ENCODE data around the gene ZCCHC14. TPM values are rescaled to one million over a fixed set of nuclear protein-coding genes. Genes with fewer than 3 reads are reported as not detected.

Gene ZCCHC14
- total and polyA plus RNA-seq, 2 of the 13 experiments (the other 11 are each of a cell fraction or from before 2014, with no cell fraction given): 12.4 to 12.5 TPM

GRCh38 chr16:87387942-87388817, 104.6 kb downstream of the ZCCHC14 start (continued):
- TF ChIP-seq, protein P1, sequence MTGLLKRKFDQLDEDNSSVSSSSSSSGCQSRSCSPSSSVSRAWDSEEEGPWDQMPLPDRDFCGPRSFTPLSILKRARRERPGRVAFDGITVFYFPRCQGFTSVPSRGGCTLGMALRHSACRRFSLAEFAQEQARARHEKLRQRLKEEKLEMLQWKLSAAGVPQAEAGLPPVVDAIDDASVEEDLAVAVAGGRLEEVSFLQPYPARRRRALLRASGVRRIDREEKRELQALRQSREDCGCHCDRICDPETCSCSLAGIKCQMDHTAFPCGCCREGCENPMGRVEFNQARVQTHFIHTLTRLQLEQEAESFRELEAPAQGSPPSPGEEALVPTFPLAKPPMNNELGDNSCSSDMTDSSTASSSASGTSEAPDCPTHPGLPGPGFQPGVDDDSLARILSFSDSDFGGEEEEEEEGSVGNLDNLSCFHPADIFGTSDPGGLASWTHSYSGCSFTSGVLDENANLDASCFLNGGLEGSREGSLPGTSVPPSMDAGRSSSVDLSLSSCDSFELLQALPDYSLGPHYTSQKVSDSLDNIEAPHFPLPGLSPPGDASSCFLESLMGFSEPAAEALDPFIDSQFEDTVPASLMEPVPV (CRISPR knock-in tag; IDR thresholded peaks at IDR 0.05): peak; percentile 73; the same call in 1 of the 2 replicates
- TF ChIP-seq NFYC (CRISPR knock-in tag; IDR thresholded peaks at IDR 0.05) (peak; percentile 99), ZNF577 (CRISPR knock-in tag; IDR thresholded peaks at IDR 0.05; ENCODE audit: borderline replicate concordance, low read depth) (no peak), TBX2 (CRISPR knock-in tag; IDR thresholded peaks at IDR 0.05; ENCODE audit: borderline replicate concordance) (peak; percentile 84), MAX (IDR thresholded peaks at IDR 0.05) (peak; percentile 87), ZNF781 (CRISPR knock-in tag; IDR thresholded peaks at IDR 0.05; ENCODE audit: borderline replicate concordance, not compliant biosample characterization) (peak; percentile 49), HMG20A (CRISPR knock-in tag; IDR thresholded peaks at IDR 0.05; ENCODE audit: borderline replicate concordance) (peak; percentile 89), CEBPB (IDR thresholded peaks at IDR 0.05; ENCODE audit: borderline replicate concordance, low read depth, low read length) (peak; percentile 100), ZNF567 (CRISPR knock-in tag; IDR thresholded peaks at IDR 0.05; ENCODE audit: borderline replicate concordance) (peak; percentile 82; the same call in 1 of the 2 replicates), ZNF564 (CRISPR knock-in tag; IDR thresholded peaks at IDR 0.05) (no peak), MEF2D (CRISPR knock-in tag; IDR thresholded peaks at IDR 0.05) (peak; percentile 96), FOXA3 (CRISPR knock-in tag; IDR thresholded peaks at IDR 0.05) (peak; percentile 97), NR3C1 (CRISPR knock-in tag; IDR thresholded peaks at IDR 0.05) (no peak), KAT8 (CRISPR knock-in tag; IDR thresholded peaks at IDR 0.05) (peak; percentile 93), RFX5 (IDR thresholded peaks at IDR 0.05; ENCODE audit: low read depth, low read length) (peak; percentile 65), ZSCAN30 (CRISPR knock-in tag; IDR thresholded peaks at IDR 0.05) (peak; percentile 81; the same call in 1 of the 2 replicates), SETDB1 (CRISPR knock-in tag; IDR thresholded peaks at IDR 0.05; ENCODE audit: borderline replicate concordance) (no peak), ZNF143 (CRISPR knock-in tag; IDR thresholded peaks at IDR 0.05) (peak; percentile 49; the same call in 1 of the 2 replicates), HNF4G (IDR thresholded peaks at IDR 0.05; ENCODE audit: borderline replicate concordance, low read depth, low read length) (peak; percentile 41; the same call in 1 of the 2 replicates), HNF4G (CRISPR knock-in tag; IDR thresholded peaks at IDR 0.05; ENCODE audit: borderline replicate concordance, low read depth) (no peak), ZNF234 (CRISPR knock-in tag; conservative IDR thresholded peaks at IDR 0.05) (0 out of 2 replicates have a peak, but pooled peaks have one; percentile 17), XBP1 (CRISPR knock-in tag; IDR thresholded peaks at IDR 0.05) (no peak; the same call in 1 of the 2 replicates)
- TF ChIP-seq, protein P2, sequence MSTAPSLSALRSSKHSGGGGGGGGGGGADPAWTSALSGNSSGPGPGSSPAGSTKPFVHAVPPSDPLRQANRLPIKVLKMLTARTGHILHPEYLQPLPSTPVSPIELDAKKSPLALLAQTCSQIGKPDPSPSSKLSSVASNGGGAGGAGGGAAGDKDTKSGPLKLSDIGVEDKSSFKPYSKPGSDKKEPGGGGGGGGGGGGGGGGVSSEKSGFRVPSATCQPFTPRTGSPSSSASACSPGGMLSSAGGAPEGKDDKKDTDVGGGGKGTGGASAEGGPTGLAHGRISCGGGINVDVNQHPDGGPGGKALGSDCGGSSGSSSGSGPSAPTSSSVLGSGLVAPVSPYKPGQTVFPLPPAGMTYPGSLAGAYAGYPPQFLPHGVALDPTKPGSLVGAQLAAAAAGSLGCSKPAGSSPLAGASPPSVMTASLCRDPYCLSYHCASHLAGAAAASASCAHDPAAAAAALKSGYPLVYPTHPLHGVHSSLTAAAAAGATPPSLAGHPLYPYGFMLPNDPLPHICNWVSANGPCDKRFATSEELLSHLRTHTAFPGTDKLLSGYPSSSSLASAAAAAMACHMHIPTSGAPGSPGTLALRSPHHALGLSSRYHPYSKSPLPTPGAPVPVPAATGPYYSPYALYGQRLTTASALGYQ (CRISPR knock-in tag; IDR thresholded peaks at IDR 0.05): peak; percentile 58; the same call in 1 of the 2 replicates
- TF ChIP-seq, protein P3, sequence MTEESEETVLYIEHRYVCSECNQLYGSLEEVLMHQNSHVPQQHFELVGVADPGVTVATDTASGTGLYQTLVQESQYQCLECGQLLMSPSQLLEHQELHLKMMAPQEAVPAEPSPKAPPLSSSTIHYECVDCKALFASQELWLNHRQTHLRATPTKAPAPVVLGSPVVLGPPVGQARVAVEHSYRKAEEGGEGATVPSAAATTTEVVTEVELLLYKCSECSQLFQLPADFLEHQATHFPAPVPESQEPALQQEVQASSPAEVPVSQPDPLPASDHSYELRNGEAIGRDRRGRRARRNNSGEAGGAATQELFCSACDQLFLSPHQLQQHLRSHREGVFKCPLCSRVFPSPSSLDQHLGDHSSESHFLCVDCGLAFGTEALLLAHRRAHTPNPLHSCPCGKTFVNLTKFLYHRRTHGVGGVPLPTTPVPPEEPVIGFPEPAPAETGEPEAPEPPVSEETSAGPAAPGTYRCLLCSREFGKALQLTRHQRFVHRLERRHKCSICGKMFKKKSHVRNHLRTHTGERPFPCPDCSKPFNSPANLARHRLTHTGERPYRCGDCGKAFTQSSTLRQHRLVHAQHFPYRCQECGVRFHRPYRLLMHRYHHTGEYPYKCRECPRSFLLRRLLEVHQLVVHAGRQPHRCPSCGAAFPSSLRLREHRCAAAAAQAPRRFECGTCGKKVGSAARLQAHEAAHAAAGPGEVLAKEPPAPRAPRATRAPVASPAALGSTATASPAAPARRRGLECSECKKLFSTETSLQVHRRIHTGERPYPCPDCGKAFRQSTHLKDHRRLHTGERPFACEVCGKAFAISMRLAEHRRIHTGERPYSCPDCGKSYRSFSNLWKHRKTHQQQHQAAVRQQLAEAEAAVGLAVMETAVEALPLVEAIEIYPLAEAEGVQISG (CRISPR knock-in tag; IDR thresholded peaks at IDR 0.05): peak; percentile 88

Data from HepG2 (cell line).